HG03175 (cell line): ENCODE data around the gene C6orf89.
A peak's percentile ranks its signal among the peaks of the same experiment; 100 is the strongest.
"Not testable (repeated sequence)": the region's sequence is repeated elsewhere in the genome, so short reads cannot be mapped to it uniquely, and the experiment has no call there.

Experiments
- ATAC-seq: cut with Tn5 transposase; IDR thresholded peaks from one replicate; pipeline ENCODE4 v1.9.1; 2021; ENCODE audit warnings: mild to moderate bottlenecking, moderate library complexity; ENCODE audit not compliant: unreplicated experiment

Gene C6orf89

GRCh38 chr6:36886950-36887618, 1.3 kb downstream of the C6orf89 start:
- ATAC-seq = no peak

GRCh38 chr6:36888115-36888643, 2.4 kb downstream of the C6orf89 start:
- ATAC-seq = no peak

GRCh38 chr6:36888654-36889481, 3.1 kb downstream of the C6orf89 start:
- ATAC-seq = no peak

- ATAC-seq = no peak
These were observed 4.4 kb downstream of the C6orf89 start for GRCh38 chr6:36890112-36890663.

GRCh38 chr6:36891153-36891552, 5.4 kb downstream of the C6orf89 start:
- not testable (repeated sequence) for ATAC-seq

- no peak for ATAC-seq
These were observed 8.5 kb downstream of the C6orf89 start for GRCh38 chr6:36893976-36894932.

- no peak for ATAC-seq
These were observed 11.9 kb downstream of the C6orf89 start for GRCh38 chr6:36897609-36898008.

GRCh38 chr6:36904114-36904513, 18.4 kb downstream of the C6orf89 start:
- ATAC-seq = no peak

- ATAC-seq = no peak
These were observed 19.2 kb downstream of the C6orf89 start for GRCh38 chr6:36904851-36905393.

GRCh38 chr6:36906539-36907325, 21.0 kb downstream of the C6orf89 start:
- ATAC-seq = no peak

- ATAC-seq = no peak
These were observed 22.0 kb downstream of the C6orf89 start for GRCh38 chr6:36907781-36908180.

- ATAC-seq = no peak
These were observed 23.0 kb downstream of the C6orf89 start for GRCh38 chr6:36908747-36909146.

- no peak for ATAC-seq
These were observed 26.3 kb downstream of the C6orf89 start for GRCh38 chr6:36912030-36912454.

GRCh38 chr6:36912586-36912985, 26.8 kb downstream of the C6orf89 start:
- ATAC-seq = peak; percentile 85

GRCh38 chr6:36913082-36913481, 27.3 kb downstream of the C6orf89 start:
- ATAC-seq = no peak

GRCh38 chr6:36914227-36914794, 28.6 kb downstream of the C6orf89 start:
- ATAC-seq = no peak

- no peak for ATAC-seq
These were observed 29.8 kb downstream of the C6orf89 start for GRCh38 chr6:36915599-36915998.

GRCh38 chr6:36916126-36916525, 30.4 kb downstream of the C6orf89 start:
- ATAC-seq = no peak

- ATAC-seq = no peak
These were observed 31.9 kb downstream of the C6orf89 start for GRCh38 chr6:36917541-36918193.
